Epithelial cell of proximal tubule (primary cell): Measurements from ENCODE around the gene PERCC1. TPM values are rescaled to one million over a fixed set of nuclear protein-coding genes. Genes with fewer than 3 reads are reported as not detected.
"Not testable (repeated sequence)": the region's sequence is repeated elsewhere in the genome, so short reads cannot be mapped to it uniquely, and the experiment has no call there.

Experiments used
- DNase-seq: peaks from one replicate; pipeline ENCODE4 v3.0.0-alpha.2; 2011; ENCODE audit warnings: low read depth
- H3K4me3 ChIP-seq: 2 replicates; pipeline ENCODE4 v1.5.1; 2011; ENCODE audit warnings: low read depth, mild to moderate bottlenecking, low read length
- total RNA-seq: library from RNA; depleted of rRNA; stranded (reverse); fragments of >200 nt; gene quantifications from 2 replicates; pipeline ENCODE4 v1.2.3, GENCODE V29; 2015
- TF ChIP-seq, protein P1 (sequence below): conservative IDR thresholded peaks from 2 replicates; pipeline ENCODE4 v1.5.1; 2012; ENCODE audit warnings: low read depth, mild to moderate bottlenecking, low read length

PERCC1 gene
- total RNA-seq, 1 donor from 2014 or later: not detected

DNA sequence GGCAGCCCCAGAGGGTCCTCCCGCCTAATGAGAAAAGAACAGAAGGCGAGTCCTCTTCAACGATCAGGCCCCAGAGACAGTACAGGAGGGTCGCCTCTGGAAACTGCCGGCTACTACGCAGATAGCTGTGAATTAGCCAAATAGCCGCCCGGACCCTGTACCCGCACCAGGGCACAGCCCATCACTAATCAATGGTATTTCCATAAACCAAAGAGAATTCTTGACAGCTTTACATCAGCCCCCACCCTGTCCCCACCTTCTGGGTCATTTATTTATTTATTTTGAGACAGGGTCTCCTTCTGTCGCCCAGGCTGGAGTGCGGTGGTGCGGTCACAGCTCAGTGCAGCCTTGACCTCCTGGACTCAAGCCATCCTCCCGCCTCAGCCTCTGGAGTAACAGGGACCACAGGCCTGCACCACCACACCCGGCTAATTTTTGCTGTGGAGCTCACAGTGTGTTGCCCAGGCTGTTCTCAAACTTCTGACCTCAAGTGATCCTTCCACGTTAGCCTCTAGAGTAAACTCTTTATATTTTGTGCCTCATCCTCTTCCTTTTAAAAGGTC lies 44.8 kb downstream of the PERCC1 start:
- H3K4me3 ChIP-seq: peak overlapping the region; percentile 67
- no peak for DNase-seq
- TF ChIP-seq, protein P1, sequence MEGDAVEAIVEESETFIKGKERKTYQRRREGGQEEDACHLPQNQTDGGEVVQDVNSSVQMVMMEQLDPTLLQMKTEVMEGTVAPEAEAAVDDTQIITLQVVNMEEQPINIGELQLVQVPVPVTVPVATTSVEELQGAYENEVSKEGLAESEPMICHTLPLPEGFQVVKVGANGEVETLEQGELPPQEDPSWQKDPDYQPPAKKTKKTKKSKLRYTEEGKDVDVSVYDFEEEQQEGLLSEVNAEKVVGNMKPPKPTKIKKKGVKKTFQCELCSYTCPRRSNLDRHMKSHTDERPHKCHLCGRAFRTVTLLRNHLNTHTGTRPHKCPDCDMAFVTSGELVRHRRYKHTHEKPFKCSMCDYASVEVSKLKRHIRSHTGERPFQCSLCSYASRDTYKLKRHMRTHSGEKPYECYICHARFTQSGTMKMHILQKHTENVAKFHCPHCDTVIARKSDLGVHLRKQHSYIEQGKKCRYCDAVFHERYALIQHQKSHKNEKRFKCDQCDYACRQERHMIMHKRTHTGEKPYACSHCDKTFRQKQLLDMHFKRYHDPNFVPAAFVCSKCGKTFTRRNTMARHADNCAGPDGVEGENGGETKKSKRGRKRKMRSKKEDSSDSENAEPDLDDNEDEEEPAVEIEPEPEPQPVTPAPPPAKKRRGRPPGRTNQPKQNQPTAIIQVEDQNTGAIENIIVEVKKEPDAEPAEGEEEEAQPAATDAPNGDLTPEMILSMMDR: no peak

DNA sequence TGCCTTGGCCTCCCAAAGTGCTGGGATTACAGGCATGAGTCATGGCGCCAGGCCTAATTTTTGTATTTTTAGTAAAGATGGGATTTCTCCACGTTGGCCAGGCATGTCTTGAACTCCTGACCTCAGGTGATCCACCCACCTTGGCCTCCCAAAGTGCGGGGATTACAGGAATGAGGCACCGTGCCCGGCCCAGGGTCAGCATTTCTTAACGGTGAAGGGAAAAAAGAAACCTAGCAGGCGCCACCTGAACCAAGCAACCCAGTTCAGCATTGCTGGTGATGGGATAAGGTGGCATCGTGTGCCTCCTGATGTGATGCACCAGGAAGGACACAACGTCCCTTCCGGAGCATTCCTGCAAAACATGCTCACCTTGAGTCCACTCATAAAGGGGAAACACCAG lies 46.2 kb downstream of the PERCC1 start:
- TF ChIP-seq, protein P1: no peak
- no peak overlapping the region for H3K4me3 ChIP-seq
- no peak for DNase-seq

DNA sequence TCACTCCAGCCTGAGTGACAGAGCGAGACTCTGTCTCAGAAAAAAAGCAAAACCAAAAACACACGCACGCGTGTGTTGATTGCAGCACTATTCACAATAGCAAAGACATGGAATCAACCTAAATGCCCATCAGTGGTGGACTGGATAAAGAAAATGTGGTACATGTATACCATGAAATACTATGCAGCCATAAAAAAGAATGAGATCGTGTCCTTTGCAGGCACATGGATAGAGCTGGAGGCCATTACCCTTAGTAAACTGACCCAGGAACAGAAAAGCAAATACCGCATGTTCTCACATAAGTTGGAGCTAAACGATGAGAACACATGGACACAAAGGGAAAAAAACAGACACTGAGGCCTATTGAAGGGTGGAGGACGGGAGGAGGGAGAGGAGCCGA lies 48.1 kb downstream of the PERCC1 start:
- not testable (repeated sequence) for H3K4me3 ChIP-seq, DNase-seq

DNA sequence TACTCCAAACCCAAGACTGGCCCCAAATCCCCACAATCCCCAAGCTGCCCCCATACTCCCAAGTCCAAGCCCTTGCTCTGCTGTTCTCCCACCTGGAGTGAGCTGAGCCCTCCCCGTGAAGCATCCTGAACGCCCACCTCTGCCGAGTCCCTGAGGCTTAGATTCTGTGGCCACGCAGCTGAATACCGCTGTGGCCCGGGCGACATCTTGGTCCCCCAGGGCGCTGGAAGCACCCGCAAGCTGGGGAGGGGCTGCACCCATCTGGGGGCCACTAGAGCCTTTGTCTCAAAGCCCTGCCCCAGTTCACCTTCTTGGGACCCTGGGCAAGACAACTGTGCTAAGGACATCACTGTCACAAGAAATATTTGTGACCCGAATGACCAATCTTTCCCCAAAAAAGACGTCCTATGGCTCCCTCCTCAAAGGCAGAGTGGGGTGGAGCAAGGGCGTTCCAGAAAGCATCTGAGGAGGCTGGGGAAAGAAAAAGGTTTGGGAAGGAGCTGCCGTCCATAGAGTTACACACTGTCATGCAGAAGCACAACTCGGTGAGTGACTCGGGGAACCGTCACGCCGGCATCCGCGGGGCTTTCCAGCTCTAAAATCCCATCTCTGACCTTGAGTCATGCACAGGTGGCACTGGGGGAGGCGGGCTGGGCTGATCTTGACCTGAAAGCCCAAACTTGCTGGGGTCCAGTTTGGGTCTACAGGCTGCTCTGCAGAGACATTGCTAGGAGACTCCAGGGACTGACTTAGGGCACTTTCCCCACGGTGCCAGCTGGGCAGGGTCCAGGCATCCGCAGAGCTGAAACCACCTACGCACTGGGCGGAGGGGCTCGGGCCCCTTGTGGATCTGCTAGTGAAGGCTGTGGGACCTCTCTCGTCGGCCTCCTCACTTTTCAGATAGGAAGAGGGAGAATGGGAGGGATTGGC lies 51.3 kb downstream of the PERCC1 start:
- H3K4me3 ChIP-seq: no peak overlapping the region
- no peak for DNase-seq
- TF ChIP-seq, protein P1: no peak

Other genes starting within 250 kb of the PERCC1 start
- gene TPSG1, start 205.8 kb upstream of the PERCC1 start, total RNA-seq: not detected in 2 replicates
- not detected in 2 replicates for gene TPSB2, start 200.9 kb upstream of the PERCC1 start, total RNA-seq
- not detected in 2 replicates for gene TPSAB1, start 190.4 kb upstream of the PERCC1 start, total RNA-seq
- gene TPSD1, start 175.0 kb upstream of the PERCC1 start, total RNA-seq: not detected in 2 replicates
- 97.0 and 112 TPM in 2 replicates for gene UBE2I, start 121.4 kb upstream of the PERCC1 start, total RNA-seq
- gene BAIAP3, start 97.4 kb upstream of the PERCC1 start, total RNA-seq: 1.5 and 3.9 TPM in 2 replicates
- gene TSR3, start 79.2 kb upstream of the PERCC1 start, total RNA-seq: 123 and 157 TPM in 2 replicates
- 38.3 and 63.9 TPM in 2 replicates for gene GNPTG, start 79.1 kb upstream of the PERCC1 start, total RNA-seq
- gene UNKL, start 16.4 kb upstream of the PERCC1 start, total RNA-seq: 11.3 and 20.1 TPM in 2 replicates
- 17.4 and 23.2 TPM in 2 replicates for gene UQCC4, start 10.3 kb upstream of the PERCC1 start, total RNA-seq
- not detected in 2 replicates for gene CCDC154, start 13.5 kb downstream of the PERCC1 start, total RNA-seq
- gene CLCN7, start 44.0 kb downstream of the PERCC1 start, total RNA-seq: 57.3 and 76.2 TPM in 2 replicates
- gene PTX4, start 57.9 kb downstream of the PERCC1 start, total RNA-seq: not detected in 2 replicates
- gene TELO2, start 62.3 kb downstream of the PERCC1 start, total RNA-seq: 33.5 and 45.9 TPM in 2 replicates
- 1.4 TPM in 1 of 2 replicates, not detected in the other for gene TMEM204, start 102.6 kb downstream of the PERCC1 start, total RNA-seq
- 4.6 and 12.5 TPM in 2 replicates for gene IFT140, start 181.0 kb downstream of the PERCC1 start, total RNA-seq
- 6.9 and 8.0 TPM in 2 replicates for gene CRAMP1, start 181.3 kb downstream of the PERCC1 start, total RNA-seq
- 119 and 226 TPM in 2 replicates for gene JPT2, start 247.2 kb downstream of the PERCC1 start, total RNA-seq